ENCODE results near the gene GALNT8.

Gene GALNT8

GRCh38 chr12:4769073-4769472 lies 48.9 kb downstream of the GALNT8 start:
- TF ChIP-seq TAF1 (IDR thresholded peaks at IDR 0.05; ENCODE audit: borderline replicate concordance, insufficient read depth, low read length), result no peak
- no peak for TF ChIP-seq FOXP2 (optimal IDR thresholded peaks at IDR 0.05; ENCODE audit: borderline replicate concordance, extremely low read depth, extremely low read length, insufficient read depth)
- no peak for TF ChIP-seq REST (IDR thresholded peaks at IDR 0.05; ENCODE audit: insufficient read depth in 1 of 2, low read depth in 2 of 2, low read length in 2 of 2)
- no peak for TF ChIP-seq SIN3A (IDR thresholded peaks at IDR 0.05; ENCODE audit: borderline replicate concordance, insufficient read depth, low read length)
- TF ChIP-seq POLR2AphosphoS5 (IDR thresholded peaks at IDR 0.05; ENCODE audit: low read depth, low read length), result no peak

GRCh38 chr12:4771172-4771959 lies 51.2 kb downstream of the GALNT8 start:
- TF ChIP-seq POLR2AphosphoS5 (IDR thresholded peaks at IDR 0.05; ENCODE audit: low read depth, low read length), result no peak
- TF ChIP-seq REST (IDR thresholded peaks at IDR 0.05; ENCODE audit: insufficient read depth in 1 of 2, low read depth in 2 of 2, low read length in 2 of 2), result no peak

GRCh38 chr12:4771960-4772566 lies 51.9 kb downstream of the GALNT8 start:
- TF ChIP-seq TAF1 (IDR thresholded peaks at IDR 0.05; ENCODE audit: borderline replicate concordance, insufficient read depth, low read length), result no peak
- no peak for TF ChIP-seq FOXP2 (optimal IDR thresholded peaks at IDR 0.05; ENCODE audit: borderline replicate concordance, extremely low read depth, extremely low read length, insufficient read depth)
- no peak for TF ChIP-seq REST (IDR thresholded peaks at IDR 0.05; ENCODE audit: insufficient read depth in 1 of 2, low read depth in 2 of 2, low read length in 2 of 2)
- no peak for TF ChIP-seq SIN3A (IDR thresholded peaks at IDR 0.05; ENCODE audit: borderline replicate concordance, insufficient read depth, low read length)
- no peak for TF ChIP-seq POLR2AphosphoS5 (IDR thresholded peaks at IDR 0.05; ENCODE audit: low read depth, low read length)

- no peak for TF ChIP-seq POLR2AphosphoS5 (IDR thresholded peaks at IDR 0.05; ENCODE audit: low read depth, low read length)
- no peak for TF ChIP-seq SIN3A (IDR thresholded peaks at IDR 0.05; ENCODE audit: borderline replicate concordance, insufficient read depth, low read length)
- no peak for TF ChIP-seq REST (IDR thresholded peaks at IDR 0.05; ENCODE audit: insufficient read depth in 1 of 2, low read depth in 2 of 2, low read length in 2 of 2)
- no peak for TF ChIP-seq TAF1 (IDR thresholded peaks at IDR 0.05; ENCODE audit: borderline replicate concordance, insufficient read depth, low read length)
- no peak for TF ChIP-seq FOXP2 (optimal IDR thresholded peaks at IDR 0.05; ENCODE audit: borderline replicate concordance, extremely low read depth, extremely low read length, insufficient read depth)
Measured at GRCh38 chr12:4775936-4776335, 55.7 kb downstream of the GALNT8 start.

All from PFSK-1 (cell line).